GM21619 (cell line): Measurements from ENCODE around the gene TNFRSF8.
"Not testable (repeated sequence)": the region's sequence is repeated elsewhere in the genome, so short reads cannot be mapped to it uniquely, and the experiment has no call there.

ENCODE experiments used
- ATAC-seq: cut with Tn5 transposase; IDR thresholded peaks from one replicate; pipeline ENCODE4 v1.9.1; 2021; ENCODE audit not compliant: unreplicated experiment

Gene TNFRSF8

GRCh38 chr1:12083766-12084165, 20.7 kb downstream of the TNFRSF8 start:
- no peak for ATAC-seq

- no peak for ATAC-seq
Measured at GRCh38 chr1:12085643-12086260, 22.6 kb downstream of the TNFRSF8 start.

GRCh38 chr1:12087797-12088314, 24.8 kb downstream of the TNFRSF8 start:
- peak; percentile 55 for ATAC-seq

- ATAC-seq: no peak
Measured at GRCh38 chr1:12088607-12089006, 25.5 kb downstream of the TNFRSF8 start.

- no peak for ATAC-seq
Measured at GRCh38 chr1:12090326-12090725, 27.2 kb downstream of the TNFRSF8 start.

GRCh38 chr1:12091191-12091590, 28.1 kb downstream of the TNFRSF8 start:
- ATAC-seq: no peak

- ATAC-seq: no peak
Measured at GRCh38 chr1:12094180-12094579, 31.1 kb downstream of the TNFRSF8 start.

GRCh38 chr1:12095452-12096263, 32.6 kb downstream of the TNFRSF8 start:
- ATAC-seq: no peak

- no peak for ATAC-seq
Measured at GRCh38 chr1:12096615-12097014, 33.5 kb downstream of the TNFRSF8 start.

GRCh38 chr1:12097321-12097720, 34.2 kb downstream of the TNFRSF8 start:
- no peak for ATAC-seq

GRCh38 chr1:12098786-12099185, 35.7 kb downstream of the TNFRSF8 start:
- ATAC-seq: no peak

GRCh38 chr1:12099610-12100009, 36.5 kb downstream of the TNFRSF8 start:
- no peak for ATAC-seq

GRCh38 chr1:12100071-12100470, 37.0 kb downstream of the TNFRSF8 start:
- ATAC-seq: no peak

GRCh38 chr1:12101120-12101519, 38.0 kb downstream of the TNFRSF8 start:
- ATAC-seq: not testable (repeated sequence)

- no peak for ATAC-seq
Measured at GRCh38 chr1:12102066-12102465, 39.0 kb downstream of the TNFRSF8 start.

- ATAC-seq: no peak
Measured at GRCh38 chr1:12104417-12104816, 41.3 kb downstream of the TNFRSF8 start.

GRCh38 chr1:12106153-12106552, 43.0 kb downstream of the TNFRSF8 start:
- no peak for ATAC-seq

- ATAC-seq: not testable (repeated sequence)
Measured at GRCh38 chr1:12106861-12107260, 43.8 kb downstream of the TNFRSF8 start.

GRCh38 chr1:12107718-12108117, 44.6 kb downstream of the TNFRSF8 start:
- ATAC-seq: no peak

- no peak for ATAC-seq
Measured at GRCh38 chr1:12109901-12110300, 46.8 kb downstream of the TNFRSF8 start.

GRCh38 chr1:12111741-12112140, 48.6 kb downstream of the TNFRSF8 start:
- no peak for ATAC-seq

- no peak for ATAC-seq
Measured at GRCh38 chr1:12112711-12113161, 49.6 kb downstream of the TNFRSF8 start.
